ENCODE results near the gene CD79A.

The CD79A gene

DNA sequence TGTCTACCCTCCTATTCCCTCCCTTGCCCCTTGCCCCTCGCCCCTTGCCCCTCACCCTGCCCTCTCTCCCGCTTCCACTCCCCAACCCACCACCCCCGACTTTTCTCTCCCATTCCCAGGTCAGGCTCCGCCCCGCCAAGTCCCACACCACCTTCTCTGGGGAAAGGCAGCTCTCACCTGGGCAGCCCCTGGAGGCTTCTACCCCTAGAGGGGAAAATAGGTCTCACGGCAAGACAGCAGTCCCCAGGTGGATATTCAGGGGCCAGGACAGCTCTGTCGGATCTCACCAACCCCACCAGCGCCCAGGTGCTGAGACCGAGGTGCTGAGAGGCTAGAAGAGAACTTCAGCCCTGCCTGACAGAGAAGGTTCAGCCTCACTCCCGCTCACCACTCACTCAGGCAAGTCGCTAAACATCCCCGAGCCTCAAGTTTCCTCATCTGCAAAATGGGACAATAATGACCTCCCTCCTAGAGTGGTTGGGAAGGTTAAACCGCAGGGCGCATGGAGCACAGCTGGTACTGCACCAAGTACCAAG, 52.5 kb downstream of the CD79A start:
- no peak overlapping the region for H3K4me3 ChIP-seq (ENCODE audit: extremely low read depth, insufficient read depth, low read length, poor library complexity, severe bottlenecking)
- no peaks in the 10 kb centered on the region for H3K9me3 ChIP-seq (ENCODE audit: control insufficient read depth, low read length)
- no peaks in the 10 kb centered on the region for H3K36me3 ChIP-seq (ENCODE audit: control insufficient read depth, insufficient read depth, low read length)
- 21 to 33% methylated on average over 6 to 8 of the region's 14 CpGs for WGBS, 2 experiments (ENCODE audit: insufficient coverage in 2 of 2)
- no peak overlapping the region for H3K27ac ChIP-seq (ENCODE audit: low read depth, low read length, severe bottlenecking)
- H3K4me1 ChIP-seq (ENCODE audit: control insufficient read depth, insufficient read depth, low read length, poor library complexity, severe bottlenecking): no peaks in the 10 kb centered on the region

DNA sequence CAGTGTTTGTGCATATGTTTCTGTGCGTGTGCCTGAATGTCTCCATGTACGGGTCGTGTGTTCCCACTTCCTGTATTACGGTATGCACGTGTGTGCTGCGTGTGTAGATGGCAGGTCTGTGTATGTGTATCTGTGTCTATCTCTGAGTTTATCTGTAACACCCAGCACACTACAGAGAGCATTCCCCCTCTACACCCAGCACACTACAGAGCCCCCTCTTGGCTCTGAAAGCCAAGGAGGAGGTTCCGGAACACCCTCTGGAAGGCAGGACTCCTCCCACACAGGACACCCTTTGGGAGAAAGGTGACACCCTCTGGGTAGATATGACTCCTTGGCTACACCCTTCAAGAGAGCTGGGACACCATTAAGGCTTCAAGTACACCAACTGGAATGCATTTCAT, 53.2 kb downstream of the CD79A start:
- Histone ChIP-seq H3K4me3 (ENCODE audit: extremely low read depth, insufficient read depth, low read length, poor library complexity, severe bottlenecking) (no peak overlapping the region), H3K36me3 (ENCODE audit: control insufficient read depth, insufficient read depth, low read length) (no peaks in the 10 kb centered on the region), H3K9me3 (ENCODE audit: control insufficient read depth, low read length) (no peaks in the 10 kb centered on the region), H3K27ac (ENCODE audit: low read depth, low read length, severe bottlenecking) (no peak overlapping the region), H3K4me1 (ENCODE audit: control insufficient read depth, insufficient read depth, low read length, poor library complexity, severe bottlenecking) (no peaks in the 10 kb centered on the region)
- WGBS, 2 experiments (ENCODE audit: insufficient coverage in 2 of 2): 28 to 30% methylated on average over 2 of the region's 7 CpGs
